Activated T-cell treated with anti-CD3 and anti-CD28 coated beads, Interleukin-2, amount 50 U/mL, for 1 hour (primary cell): ENCODE data around the gene KDR.

Source experiments
- DNase-seq: peaks from one replicate; pipeline ENCODE4 v3.0.0-alpha.2; 2020

Gene KDR

GRCh38 chr4:55125087-55125721 is at the start of gene KDR:
TSS of gene KDR (minus strand) at chr4:55125595. CDS start at chr4:55125293, 302 bp downstream.
- no peak for DNase-seq

- no peak for DNase-seq
These were observed 48.2 kb upstream of the KDR start for GRCh38 chr4:55173580-55173979.

GRCh38 chr4:55172694-55173287 is 47.4 kb upstream of the KDR start:
- no peak for DNase-seq

DNA sequence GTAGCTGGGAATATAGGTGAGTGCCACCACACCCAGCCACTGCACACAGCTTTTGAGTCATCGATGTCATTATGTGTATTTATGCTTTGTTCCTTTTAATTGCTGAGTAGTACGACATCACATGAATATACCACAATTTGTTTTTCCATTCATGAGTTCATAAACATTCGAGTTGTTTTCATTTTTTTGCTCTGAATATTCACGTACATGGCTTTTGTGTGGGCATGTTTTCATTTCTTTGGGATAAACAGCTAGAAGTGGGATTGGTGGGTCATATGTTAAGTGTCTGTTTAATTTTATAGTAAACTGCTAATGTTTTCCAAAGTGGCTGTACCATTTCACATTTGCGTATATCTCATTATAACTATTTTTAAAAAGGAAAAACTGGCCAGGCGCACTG is 45.1 kb upstream of the KDR start:
- no peak for DNase-seq

DNA sequence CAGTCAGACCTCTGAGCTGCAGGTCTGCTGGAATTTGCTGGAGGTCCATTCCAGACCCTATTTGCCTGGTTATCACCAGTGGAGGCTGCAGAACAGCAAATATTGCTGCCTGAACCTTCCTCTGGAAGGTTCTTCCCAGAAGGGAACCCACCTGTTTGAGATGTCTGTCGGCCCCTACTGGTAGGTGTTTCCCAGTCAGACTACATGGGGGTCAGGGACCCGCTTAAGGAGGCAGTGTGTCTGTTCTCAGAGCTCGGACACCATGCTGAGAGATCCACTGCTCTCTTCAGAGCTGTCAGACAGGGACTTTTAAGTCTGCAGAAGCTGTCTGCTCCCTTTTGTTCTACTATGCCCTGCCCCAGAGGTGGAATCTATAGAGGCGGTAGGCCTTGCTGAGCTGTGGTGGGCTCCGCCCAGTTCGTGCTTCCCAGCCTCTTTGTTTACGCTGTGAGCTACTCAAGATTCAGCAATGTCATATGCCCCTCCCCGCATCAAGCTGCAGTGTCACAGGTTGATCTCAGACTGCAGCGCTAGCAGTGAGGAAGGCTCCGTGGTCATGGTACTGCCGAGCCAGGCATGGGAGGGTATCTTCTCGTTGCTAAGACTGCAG is 44.1 kb upstream of the KDR start:
- no peak for DNase-seq

DNA sequence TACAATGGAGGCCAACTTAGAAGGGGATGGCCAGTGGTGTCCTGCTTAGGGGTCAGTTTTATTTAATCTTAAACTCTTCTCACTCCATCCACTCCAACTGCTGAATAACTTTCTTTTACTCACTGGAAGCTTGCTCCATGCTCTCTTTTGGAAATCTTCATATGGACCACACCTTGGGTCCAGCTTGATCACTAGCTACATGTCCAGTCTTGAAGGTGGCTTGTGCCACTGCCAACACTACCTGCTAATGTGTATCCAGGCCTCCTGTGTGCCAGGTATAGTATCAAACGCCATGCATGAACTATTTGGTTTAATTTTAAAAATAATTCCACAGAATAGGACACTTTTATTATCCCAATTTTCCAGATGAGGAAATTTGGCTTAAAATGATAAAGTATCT is 37.0 kb upstream of the KDR start:
- no peak for DNase-seq

DNA sequence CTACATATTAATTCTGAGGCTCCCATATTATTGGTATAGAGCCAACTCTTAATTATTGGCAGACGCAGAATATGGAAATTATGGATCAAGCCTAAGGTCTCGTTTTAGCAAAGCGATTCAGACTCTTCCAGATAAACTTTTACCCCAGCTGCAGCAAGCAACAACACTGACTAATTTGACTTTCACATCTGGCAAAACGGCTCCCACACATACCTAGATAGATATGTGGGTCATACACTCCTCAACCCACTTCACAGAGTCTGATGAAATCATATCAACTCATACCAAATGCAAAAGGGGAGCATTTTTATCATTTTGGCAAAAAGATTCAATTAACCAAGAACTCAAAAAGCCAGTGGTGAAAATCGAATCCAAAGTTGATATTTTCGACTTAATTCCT is 36.3 kb upstream of the KDR start:
- no peak for DNase-seq

DNA sequence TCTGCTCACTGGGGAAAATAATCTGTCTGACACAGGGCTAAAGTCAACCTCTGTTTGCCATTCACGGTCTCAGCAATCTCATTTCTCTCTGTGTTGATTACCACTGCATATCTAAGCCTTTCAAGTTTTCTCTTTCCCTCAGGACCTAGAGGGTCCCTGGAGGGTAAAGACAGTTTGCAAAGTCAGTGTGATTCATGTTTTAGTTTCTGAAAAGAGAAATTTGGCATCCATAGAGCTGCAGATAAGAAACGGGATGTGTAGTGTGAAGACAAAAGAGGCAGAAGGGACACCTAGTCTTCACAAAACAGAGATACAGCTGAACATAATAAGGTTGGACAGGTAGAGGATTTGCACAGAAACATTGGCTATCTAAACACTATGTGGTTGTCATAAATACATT is 34.5 kb upstream of the KDR start:
- no peak for DNase-seq

DNA sequence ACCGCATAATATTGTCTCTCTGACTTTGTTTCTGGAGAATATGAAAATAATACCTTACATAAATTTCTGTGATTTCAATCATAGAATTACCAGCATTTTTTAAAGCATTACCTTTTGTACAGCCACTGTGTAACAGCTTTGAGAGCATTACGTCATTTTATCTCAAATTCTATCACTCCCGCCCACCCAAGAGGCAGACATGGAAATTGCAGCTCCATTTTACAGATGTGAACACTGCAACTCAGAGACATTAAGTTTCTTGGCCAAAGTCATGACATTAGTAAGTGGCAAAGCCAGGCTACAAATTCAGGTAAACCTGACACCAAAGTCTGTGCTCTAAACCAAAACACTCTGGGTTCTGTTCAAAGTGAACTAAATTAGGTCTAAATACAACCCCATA is 33.6 kb upstream of the KDR start:
- no peak for DNase-seq

DNA sequence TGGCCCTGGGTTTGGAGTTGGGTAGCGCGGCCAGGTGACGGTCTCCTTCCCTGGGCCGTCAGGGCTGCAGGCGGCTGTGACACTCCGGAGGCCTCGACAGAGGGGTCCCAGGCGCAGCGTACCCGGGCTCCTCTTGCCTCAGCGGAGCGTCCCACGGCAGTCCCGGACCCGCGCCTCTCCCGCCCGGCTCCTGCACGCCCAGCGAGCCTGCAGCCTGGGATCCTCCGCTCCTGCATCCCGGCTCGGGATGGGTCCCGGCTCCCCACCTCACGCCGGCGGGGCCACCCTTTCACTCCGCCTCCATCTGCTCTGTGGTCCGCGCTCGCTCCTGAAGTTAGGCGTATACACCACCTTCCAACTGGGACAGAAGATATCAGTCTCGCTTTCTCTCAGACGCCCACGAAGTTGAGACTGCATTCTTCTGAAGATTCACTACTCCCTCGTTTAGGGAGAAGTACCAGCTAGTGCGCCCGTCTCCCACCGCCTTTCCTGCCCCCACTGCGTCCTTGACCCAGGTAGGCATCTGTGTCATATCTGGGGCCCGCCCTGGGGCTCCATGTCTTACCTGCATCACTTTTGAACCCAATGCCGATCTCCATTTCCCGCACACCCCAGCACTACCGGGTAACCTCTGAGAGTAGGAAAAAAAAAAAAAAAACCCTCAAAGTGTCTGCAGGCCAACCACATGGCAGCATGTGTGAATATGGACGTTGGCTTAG is 32.3 kb upstream of the KDR start:
- DNase-seq: no peak

DNA sequence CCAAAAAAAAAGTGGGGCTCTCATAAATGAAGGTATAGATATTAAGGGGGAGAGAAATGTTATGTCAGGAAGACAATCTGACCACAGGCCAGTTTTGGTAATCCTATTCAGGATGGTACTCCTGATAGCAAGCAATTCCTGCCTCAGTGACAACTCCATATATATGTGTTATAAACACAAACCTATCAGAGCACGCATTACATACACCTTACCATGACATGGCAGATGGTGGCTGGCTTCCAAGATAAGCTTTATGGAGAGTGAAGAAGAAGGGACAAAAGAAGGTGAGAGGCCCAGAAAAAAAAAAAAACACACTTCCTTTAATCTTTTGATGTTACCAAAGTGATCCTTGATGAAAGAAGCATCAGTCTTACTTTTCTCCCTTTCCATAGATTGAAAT is 29.5 kb upstream of the KDR start:
- no peak for DNase-seq

- DNase-seq: no peak
These were observed 29.0 kb upstream of the KDR start for GRCh38 chr4:55154290-55154880.

GRCh38 chr4:55143858-55144257 is 18.5 kb upstream of the KDR start:
- no peak for DNase-seq

DNA sequence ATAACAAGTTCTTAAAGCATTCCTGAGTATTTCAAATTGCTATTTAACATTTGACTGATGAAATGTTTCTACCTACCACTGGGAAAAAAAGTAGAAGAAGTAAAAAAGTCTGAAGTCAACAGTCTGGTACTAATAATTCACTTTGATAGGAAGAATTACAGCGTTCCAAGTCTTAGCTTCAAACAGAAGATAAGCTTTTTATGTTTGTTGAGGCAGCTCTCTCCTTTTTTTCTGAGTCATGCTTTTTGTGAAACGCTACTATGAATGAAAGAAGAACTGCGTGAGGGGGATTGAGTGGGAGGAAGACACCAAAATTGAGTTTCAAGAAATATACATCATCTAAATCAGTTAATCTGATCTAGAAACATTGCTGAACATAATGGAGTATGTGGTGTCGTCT is 13.0 kb upstream of the KDR start:
- DNase-seq: no peak

- DNase-seq: no peak
These were observed 11.2 kb upstream of the KDR start for GRCh38 chr4:55136634-55137033.

GRCh38 chr4:55133951-55134350 is 8.6 kb upstream of the KDR start:
- DNase-seq: no peak

DNA sequence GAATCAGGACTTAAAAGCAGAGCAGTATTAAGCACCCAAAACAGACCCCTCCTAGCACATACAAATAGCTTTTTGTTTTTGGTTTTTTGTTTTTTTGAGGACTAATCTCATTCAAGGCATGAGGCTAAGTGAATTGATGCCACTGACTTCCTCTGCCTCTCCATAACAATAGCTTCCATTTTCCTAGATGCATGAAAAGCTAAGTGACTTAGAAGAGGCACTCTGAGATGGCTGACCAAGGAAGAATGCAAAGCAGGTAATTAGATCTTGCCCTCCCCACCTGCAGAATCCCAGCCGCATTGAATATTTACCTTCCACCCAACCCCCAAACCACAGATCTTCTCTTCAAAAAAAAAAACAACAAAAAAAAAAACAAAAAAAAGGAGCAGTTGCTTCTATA is 7.4 kb upstream of the KDR start:
- no peak for DNase-seq

DNA sequence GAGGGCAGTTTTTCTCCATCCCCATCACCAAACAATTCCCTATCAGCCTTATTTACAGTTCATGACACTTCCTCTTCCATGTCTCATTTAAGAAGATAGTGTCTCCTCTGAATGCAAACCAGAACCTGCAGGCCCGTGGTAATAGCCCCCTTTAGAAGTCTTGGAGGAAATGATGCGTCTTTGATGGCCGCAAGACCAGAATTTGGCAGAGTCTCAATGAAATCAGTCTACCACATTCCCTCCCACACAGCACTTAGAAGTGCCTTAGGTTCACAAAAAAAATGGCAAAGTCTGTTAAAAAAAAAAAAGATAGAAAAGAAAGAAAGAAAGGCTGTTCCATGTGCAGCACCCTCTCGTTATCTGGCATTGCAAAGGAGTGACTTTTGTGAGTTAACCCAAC is 2.1 kb upstream of the KDR start:
- no peak for DNase-seq

GRCh38 chr4:55127053-55127452 is 1.7 kb upstream of the KDR start:
- DNase-seq: no peak

DNA sequence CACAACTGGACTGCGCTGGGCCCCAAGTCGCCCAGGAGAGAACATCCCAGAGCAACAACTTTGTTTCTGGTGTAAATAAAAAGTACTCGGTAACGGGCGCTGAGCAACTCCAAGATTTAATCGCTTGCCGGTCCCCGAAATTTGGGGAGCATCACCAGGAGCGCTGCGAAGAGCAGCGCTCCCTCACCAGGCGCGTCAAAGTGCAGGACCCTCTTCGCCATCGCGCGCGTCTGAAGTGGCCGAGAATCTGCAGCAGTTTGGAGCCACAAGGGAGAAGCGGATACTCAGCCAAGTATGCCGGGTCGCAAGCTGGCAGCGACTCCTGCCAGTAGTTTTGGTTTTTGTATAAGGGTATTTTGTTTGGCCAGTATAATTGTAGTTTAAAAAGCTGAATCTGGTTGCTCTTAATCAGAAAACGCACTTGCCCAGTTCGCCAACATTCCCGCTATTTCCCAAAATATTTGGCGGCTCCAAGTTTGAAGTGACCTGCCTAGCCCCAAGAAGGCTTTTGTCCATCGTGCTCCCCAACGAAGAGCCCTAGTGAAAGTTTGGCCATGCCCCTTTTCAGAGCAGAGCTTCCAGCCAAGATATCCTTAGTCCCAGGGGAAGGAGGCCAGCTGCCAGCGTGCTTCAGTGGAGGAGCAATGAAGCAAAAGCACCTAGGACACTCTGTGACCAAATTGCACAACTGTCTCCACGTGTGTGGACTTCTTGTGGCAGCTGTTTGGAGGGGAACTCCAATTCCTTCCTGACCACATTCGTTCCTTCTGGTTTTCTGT is 557 bp upstream of the KDR start:
- DNase-seq: no peak

DNA sequence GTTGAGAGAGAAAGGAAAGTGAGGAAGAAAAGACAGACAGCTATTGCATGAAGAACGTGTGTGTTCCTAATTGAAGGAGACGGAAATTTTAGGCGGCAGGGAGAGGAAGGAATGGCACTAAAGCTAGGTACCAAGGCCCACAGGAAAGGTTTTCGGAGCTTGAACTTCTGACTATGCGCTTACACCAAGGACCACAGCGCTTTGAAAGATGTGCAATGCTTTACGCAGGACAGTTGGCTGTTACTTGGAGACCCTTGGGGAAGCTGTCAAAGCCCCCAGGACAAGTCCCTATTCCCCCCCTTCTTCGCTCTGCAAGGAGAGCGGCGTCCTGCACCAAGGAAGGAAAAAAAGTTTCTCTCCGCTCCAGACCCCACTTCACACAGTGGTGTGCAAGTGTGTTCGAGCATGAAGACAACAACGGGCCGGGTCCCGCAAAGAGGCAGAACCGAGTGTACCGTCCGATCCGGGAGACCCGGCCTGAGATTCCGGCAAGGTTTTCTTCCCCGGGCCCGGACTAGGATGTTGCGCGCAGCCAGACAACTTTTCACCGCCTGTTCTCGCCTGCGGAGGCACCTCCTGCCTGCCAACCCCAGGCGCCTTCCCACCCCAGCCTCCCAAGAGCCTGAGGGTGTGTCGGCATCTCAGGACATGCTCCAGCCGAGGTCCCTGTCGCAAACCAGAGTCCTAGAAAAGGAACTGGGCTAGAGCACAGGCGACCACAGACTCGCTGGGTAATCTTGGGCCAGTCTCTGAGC is 896 bp downstream of the KDR start:
- no peak for DNase-seq

GRCh38 chr4:55123791-55124190 is 1.6 kb downstream of the KDR start:
- DNase-seq: no peak
